Glomerular endothelial cell (primary cell): ENCODE measurements around the gene DBNDD1. TPM values are rescaled to one million over a fixed set of nuclear protein-coding genes. Genes with fewer than 3 reads are reported as not detected.
"Not testable (repeated sequence)": the region's sequence is repeated elsewhere in the genome, so short reads cannot be mapped to it uniquely, and the experiment has no call there.

Experiments
- DNase-seq: peaks from one replicate; pipeline ENCODE4 v3.0.0-alpha.2; 2011; ENCODE audit warnings: low read depth, low spot score; ENCODE audit errors: extremely low read depth
- total RNA-seq: library from RNA; depleted of rRNA; stranded (reverse); fragments of >200 nt; gene quantifications from 2 replicates; pipeline ENCODE4 v1.2.3, GENCODE V29; 2015

The DBNDD1 gene, protein sequence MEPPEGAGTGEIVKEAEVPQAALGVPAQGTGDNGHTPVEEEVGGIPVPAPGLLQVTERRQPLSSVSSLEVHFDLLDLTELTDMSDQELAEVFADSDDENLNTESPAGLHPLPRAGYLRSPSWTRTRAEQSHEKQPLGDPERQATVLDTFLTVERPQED
- 15.5 and 19.0 TPM in 2 replicates for total RNA-seq

DNA sequence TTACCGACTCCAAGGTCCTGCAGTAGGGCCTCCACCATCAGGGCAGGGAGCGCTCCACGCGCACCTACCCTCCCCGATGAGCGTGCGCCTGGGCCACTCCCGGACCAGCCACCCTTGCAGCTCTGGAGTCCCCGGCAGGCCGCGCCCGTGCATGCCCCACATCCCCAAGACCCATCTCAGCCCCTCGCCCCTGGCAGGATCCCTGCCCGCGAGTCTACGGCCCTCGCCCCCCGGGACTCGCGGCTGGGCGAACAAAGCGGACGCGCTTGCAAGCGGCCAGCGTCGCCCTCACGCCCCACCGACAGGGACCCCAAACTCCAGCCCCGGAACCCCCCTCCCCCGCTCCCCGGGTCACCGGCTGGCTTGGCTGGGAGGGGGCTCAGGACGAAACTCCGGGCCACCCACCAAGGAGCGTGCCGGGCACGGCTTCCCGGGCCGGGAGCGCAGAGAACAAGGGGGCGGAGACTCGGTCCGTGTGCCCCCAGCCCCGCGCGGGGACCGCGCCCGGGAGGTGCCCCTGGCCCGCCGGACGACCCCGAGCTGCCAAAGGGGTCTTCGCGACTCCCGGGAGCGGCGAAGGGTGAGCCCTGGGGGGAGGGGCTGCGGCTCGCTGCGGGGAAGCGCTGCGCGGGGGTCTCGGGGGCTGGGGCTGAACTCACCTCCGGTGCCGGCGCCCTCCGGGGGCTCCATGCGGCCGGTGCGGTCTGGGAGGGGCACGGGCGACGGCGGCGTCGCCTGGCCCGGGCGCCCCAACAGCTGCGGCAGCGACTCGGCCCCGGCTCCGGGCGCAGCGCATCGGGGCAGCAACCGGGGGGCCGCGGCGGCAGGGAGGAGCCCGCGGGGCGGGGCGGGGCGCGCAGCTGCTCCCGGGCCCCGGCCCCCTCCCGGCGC is at the start of gene DBNDD1:
TSS of gene DBNDD1 (minus strand) at position 805 of the 891 bp plus-strand sequence. CDS start at position 690, 115 bp downstream.
- no peak for DNase-seq

DNA sequence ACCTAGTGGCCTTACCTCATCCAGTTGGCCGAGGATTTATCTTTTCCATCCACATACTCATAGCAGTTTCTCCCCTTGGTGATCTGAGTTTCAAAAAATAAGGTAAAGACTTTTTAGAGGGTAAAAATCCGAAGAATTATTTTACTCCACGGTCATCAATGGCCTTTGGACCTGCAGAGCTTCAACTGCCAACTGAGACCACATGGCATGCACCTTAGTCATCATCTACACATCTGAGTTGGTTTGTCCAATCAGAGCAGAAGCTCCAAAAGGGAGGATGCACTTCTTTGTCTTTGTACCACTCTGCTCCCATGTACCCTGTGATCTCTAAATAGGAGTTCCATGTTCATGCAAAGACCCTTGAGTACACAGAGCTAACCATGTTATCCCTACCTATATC is 42.2 kb upstream of the DBNDD1 start:
- DNase-seq = no peak

DNA sequence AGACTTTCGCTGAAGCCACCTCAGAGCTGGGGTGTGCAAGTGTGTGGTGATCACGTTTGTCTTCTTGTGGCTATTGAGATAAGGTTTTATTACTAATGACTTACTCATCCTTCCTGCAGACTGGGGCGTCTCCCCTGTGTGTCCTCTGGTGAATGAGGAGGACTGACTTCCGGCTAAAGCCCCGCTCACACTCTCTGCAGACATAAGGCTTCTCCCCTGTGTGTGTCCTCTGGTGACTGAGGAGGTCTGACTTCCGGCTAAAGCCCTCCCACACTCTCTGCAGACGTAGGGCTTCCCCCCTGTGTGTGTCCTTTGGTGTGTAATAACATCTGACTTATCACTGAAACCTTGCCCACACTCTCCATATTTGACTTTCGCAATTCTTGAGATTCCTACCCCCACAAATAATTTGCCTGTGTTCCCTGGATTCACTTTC is 38.5 kb upstream of the DBNDD1 start:
- DNase-seq = no peak

DNA sequence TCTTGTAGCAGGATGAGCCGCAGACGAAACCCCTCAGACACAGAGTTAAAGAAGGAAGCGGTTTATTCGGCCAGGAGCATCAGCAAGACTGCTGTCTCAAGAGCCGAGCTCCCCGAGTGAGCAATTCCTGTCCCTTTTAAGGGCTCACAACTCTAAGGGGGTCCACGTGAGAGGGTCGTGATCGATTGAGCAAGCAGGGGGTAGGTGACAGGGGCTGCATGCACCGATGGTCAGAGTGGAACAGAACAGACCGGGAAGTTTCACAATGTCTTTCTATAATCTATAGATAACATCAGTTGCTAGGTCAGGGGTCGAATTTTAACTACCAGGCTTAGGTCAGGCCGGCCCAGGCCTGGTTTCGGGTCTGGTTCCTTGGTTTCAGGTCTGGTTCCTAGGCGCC is 37.3 kb upstream of the DBNDD1 start:
- DNase-seq = not testable (repeated sequence)

DNA sequence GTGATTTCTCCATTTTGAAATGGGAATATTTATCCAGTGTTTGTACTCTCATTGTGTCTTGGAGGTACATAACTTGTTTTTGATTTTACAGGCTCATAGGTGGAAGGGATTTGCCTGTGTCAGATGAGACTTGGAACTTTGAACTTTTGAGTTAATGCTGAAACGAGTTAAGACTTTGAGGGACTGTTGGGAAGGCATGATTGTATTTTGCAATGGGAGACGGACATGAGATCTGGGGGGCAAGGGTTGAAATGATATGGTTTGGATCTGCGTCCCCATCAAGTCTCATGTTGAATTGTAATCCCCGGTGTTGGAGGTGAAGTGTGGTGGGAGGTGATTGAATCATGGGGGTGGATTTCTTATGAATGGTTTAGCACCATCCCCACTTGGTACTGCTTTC is 36.1 kb upstream of the DBNDD1 start:
- no peak for DNase-seq

DNA sequence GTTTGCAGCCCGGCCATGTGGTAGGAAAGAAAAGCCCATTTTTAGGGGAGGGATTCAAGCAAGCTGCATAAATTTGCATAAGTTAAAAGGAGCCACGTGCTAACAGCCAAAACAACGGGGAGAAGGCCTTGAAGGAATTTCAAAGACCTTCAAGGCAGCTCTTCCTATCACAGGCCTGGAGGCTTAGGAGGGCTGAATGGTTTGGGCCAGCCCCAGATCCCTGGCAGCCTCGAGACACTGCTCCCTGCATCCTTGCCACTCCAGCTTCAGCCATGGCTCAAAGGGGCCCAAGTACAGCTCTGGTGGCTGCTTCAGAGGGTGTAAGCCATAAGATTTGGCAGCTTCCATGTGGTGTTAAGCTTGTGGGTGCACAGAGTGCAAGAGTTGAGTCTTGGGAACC is 35.3 kb upstream of the DBNDD1 start:
- no peak for DNase-seq

DNA sequence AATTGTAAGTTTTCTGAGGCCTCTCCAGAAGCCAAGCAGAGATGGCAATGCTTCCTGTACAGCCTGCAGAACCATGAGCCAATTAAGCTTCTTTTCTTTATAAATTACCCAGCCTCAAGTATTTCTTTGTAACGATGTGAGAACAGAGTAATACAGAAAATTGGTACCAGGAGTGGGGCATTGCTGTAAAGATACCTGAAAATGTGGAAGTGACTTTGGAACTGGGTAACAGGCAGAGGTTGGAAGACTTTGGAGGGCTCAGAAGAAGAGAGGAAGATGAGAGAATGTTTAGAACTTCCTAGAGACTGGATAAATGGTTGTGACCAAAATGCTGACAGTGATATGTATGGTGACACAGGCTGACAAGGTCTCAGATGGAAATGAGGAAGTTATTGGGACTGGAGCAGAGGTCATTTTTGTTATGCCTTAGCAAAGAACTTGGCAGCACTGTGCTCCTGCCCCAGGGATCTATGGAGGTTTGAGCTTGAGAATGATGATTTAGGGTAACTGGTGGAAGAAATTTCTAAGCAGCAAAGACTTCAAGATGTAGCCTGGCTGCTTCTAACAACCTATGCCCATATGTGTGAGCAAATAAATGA is 34.7 kb upstream of the DBNDD1 start:
- no peak for DNase-seq

DNA sequence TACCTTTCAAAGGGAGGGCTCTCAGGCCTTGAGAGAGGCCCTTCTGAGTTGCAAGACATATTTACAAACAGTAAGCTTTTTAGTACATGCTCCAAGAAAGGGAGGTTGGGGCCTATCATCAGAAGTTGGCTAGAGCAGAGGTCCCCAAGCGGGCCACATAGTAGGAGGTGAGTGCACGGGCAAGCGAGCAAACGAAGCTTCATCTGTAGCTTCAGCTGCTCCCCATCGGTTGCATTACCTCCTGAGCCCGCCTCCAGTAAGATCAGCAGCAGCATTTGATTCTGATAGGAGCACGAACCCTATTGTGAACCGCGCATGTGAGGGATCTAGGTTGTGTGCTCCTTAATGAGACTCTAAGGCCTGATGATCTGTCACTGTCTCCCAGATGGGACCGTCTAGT is 31.7 kb upstream of the DBNDD1 start:
- DNase-seq = no peak

DNA sequence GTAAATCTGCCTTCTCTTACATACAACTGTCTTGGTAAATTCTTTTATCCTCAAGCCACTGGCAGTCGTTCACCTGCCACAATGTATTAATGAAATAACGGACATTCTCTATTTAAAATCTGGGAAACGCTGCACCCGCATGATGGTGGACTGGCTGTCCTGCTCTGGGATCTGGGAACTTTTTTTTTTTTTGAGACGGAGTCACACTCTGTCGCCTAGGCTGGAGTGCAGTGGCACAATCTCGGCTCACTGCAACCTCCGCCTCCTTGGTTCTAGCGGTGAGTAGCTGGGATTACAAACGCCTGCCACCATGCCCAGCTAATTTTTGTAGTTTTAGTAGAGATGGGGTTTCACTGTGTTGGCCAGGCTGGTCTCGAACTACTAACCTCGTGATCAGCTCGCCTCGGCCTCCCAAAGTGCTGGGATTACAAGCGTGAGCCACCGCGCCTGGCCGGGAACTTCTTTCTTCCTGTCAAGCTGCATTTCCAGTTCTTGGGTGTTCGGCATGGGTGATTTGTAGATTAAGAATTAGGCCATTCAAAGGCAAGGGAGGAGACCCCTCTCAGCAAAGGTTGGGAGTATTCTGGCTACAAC is 29.6 kb upstream of the DBNDD1 start:
- no peak for DNase-seq

DNA sequence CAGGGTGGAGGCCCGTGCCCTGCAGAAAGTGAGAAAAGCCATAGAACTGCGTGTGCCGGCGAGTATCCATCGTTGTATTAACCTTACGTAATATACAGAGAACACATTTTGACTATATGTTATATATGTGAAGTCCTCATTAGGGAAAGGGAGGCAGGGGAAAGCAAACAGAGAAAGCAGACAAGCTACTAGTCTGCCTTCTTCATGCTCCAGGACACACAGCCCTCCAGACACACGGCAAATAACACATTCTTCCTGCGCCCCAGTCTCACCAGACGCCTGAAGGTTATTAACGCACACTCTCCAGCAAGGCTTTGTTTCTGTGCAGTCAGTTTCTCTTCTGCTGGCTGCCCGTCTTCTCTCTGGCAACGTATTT is 29.1 kb upstream of the DBNDD1 start:
- no peak for DNase-seq

DNA sequence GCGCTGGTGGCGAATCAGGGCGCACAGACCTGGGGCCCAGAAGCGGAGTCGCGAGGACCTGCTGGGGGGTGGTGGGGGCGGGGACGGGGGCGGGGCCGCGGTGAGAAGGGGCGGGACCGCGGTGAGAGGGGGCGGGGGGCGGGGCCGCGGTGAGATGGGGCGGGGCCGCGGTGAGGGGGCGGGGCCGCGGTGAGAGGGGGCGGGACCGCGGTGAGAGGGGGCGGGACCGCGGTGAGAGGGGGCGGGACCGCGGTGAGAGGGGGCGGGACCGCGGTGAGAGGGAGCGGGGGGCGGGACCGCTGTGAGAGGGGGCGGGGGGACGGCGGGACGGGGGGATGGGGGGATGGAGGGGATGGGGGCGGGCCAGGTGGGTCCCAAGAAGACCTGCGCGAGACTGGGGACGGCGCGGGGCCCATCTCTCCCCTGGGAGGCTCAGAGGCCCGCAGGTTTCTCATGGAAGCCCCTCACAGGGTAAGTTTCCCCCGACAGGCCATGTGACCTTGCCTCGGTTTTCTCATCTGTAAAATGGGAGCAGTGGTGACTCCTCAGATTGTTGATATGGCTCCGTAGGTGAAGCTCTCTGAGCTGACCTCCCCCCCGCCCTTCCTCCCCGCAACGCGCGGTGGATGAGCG is 28.6 kb upstream of the DBNDD1 start:
- no peak for DNase-seq

DNA sequence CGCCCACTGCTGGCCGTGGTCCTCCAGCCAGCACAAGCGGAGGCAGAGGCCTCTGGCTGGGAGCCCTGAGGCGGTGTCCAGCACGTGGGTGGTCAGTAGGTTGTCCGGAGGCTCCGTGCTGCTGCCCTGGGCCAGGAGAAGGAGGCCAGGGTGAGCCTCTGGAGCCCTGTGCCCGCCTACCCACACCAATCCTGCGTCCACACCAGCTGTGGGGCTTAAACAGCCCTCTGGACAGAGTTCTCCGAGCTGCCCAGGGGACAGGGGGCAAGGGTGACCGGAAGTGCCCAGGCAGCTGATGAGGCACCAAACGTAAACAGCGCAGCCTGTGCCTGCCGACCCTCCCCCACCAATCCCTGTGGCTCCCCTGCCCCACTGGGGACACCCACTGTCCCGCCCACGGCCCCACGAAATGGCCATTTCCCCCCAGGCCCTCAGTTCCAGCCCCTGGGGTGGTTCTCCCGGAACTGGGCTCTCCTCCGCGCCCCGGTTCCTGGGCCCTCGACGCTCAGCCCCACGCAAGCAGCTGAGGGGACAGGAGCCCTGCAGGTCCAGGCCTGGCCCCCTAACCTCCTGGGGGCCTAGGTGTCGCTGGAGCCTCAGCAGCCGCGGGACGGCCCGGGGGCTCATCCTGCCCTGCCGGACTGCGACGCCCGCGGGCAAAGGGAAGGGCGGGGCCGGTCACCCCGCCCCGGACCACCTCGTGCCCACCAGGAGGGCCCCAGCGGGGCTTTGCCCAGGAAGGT is 27.9 kb upstream of the DBNDD1 start:
- no peak for DNase-seq

DNA sequence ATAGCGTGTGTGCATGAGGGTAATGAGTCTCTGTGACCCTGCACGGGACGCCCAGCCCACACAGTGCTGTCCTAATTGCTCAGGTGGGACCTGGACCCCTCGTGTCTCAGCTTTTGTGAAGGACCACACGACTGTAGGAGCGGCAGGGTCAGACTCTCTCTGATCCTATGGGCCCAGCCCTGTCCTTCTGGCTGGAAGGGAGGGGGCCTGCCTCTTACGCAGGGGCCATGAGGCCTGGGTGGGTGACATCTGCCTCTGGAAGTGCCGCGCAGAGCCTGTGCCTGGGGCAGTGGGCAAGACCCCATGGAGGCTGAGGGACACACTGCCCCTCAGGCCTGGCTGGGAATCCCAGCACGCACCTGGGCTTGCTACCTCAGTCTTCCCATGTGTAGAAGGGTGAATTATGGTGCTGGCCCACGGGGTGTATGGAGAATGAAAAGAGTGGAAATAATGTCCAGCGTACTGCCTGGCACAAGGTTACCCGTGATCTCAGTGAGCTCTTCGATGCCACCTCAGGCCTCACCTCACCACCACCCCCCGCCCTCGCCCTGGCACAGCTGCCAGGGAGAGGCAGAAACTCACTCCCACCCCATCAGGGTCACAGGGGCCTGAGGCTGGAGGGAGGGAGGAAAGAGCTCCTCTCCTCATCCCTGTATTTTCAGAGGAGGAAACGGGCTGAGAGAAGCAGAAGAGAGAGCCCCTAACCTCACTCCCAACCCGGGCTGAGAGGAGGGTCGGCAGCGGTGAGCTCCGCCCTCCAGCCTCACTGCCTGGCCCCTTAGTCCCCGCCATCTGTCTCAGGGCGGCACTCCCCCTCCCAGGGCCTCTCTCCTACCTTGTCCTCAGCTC is 27.1 kb upstream of the DBNDD1 start:
- no peak for DNase-seq

DNA sequence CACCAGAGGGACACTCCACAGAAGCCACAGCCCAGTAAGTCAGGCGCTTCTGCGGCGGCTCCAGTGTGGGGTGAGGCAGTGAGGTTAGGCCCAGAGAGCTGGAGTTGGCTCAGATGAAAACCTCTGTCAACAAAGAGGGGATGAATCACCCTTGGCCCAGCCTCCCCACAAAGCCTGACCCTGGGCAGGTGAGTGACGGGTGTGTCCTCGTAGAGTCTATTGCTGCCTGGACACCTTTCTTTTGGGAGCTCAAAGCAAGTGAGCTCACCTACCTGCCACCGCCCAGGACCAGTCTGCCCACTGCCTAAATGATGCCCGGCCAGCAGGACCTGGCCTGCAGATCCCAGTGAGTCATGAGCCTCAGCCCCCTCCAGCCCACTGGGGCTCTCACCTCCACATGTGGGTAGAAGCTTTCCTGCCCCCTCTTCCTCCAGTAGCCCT is 24.9 kb upstream of the DBNDD1 start:
- no peak for DNase-seq

DNA sequence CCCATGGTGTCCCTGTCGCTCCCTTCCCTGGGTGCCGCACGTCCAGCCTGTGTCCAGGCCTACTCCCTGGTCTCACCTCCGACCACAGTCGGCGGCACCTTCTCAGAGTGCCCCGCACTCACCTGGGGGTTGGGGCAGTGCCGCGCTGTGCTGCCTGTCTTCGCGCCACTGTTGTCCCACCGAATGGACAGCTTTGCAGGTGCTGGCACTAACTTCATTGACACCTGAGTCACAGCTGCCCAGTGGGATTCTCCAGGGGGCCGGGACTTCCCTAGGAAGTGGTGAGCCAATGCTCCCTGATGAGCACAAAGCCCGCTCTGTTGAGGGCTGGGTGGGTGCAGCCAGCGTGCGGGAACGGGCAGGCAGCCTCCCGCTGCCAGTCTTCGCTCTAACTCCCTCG is 24.3 kb upstream of the DBNDD1 start:
- no peak for DNase-seq

DNA sequence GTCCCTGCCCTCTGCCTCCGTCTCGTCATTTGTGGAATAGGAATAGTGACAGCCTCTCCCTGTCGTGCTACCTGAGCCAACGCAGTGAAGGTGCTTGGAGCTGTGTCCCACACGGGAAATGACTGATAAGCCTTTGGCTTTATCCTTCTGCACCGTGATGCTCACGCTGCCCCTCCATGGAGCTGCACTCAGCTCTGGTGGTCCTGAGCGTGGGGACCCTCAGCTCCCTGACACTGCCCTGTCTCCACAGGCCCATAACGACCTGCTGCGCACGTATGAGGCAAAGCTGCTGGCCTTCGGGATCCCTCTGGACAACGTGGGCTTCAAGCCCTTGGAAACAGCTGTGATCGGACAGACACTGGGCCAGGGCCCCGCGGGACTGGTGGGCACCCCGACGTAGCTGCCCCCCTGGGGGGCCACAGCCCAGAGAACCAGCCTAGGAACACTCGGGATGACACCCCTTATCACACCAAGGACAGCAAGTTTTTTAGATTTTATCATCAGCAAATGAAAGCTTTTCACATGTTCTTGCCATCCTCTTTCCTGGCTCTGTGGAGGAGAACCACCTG is 23.8 kb upstream of the DBNDD1 start:
- DNase-seq = no peak

DNA sequence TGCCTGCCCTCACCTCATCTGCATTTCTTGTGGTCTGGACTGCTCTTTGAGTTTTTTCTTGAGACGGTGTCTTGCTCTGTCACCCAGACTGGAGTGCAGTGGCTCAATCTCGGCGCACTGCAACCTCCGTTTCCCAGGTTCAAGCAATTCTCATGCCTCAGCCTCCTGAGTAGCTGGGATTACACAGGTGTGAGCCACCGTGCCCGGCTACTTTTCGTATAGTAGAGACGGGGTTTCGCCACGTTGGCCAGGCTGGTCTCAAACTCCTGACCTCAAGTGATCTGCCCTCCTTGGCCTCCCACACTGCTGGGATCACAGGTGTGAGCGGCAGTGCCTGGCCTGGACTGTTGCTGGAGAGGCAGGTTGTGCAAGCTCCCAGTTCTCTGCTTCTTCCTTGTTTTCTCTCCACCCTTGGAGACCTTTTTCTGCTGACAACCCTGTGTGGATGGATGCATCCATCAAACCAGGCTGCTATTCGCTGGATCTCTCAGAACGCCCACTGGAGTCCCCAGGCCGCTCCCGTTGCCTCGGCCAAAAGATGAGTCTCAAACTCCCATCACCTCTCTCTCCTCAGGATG is 22.7 kb upstream of the DBNDD1 start:
- no peak for DNase-seq

DNA sequence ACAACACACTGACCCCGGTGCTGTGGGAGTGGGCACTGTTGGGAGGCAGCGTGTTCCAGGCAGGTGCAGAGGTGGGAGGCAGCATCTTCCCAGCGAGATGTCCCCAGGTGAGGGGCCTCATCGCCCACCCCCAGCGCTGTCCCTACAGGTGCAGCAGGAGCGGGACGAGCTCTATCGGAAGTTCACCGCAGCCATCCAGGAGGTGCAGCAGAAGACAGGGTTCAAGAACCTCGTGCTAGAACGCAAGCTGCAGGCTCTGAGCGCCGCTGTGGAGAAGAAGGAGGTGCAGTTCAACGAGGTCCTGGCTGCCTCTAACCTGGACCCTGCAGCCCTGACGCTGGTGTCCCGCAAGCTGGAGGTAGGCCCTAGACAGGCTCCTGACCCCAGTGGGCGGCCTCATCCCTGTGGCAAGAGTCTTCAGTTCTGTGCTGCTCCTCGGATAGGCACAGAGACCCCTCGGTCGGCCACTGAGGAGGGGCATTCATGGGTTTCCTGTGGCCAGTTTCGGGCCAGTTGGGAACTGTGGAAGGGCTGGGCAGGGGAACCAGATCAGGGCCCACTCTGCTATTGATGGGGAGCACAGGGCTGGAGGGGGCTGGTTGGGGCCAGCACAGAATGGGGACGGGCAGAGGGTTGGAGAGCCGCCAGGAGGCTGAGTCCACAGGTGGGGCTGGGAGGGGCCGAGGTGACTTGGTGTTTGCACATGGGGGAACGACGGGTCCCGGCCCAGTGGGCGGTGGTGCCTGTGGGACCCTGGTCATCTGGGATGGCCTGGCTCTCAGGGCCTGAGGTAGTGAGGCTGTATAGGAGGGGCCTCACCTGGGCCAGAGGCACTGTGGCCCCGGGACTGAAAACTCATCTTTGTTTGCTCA is 21.1 kb upstream of the DBNDD1 start:
- DNase-seq = no peak
